ENCODE results near the gene MAGED4B.
"Not testable (repeated sequence)": the region's sequence is repeated elsewhere in the genome, so short reads cannot be mapped to it uniquely, and the experiment has no call there.

The MAGED4B gene

GRCh38 chrX:52068666-52069640, at the start of gene MAGED4B:
MAGED4B (minus strand) TSS chrX:52069183; CDS start chrX:52068172, 1,011 bp downstream.
- not testable (repeated sequence) for H3K9me3 ChIP-seq; H3K4me1 ChIP-seq (ENCODE audit: control insufficient read depth in 1 of 2, insufficient read depth in 1 of 2, low read depth in 1 of 2, low read length in 1 of 2); H3K27ac ChIP-seq; H3K4me3 ChIP-seq (ENCODE audit: low read depth in 1 of 2, low read length in 1 of 2); H3K36me3 ChIP-seq; H3K27me3 ChIP-seq

GRCh38 chrX:52118262-52118661, 49.3 kb upstream of the MAGED4B start:
- Histone ChIP-seq H3K4me3 (ENCODE audit: low read depth in 1 of 2, low read length in 1 of 2) (no peak overlapping the region), H3K36me3 (no peaks in the 10 kb centered on the region), H3K27ac (no peak overlapping the region), H3K27me3 (no peaks in the 10 kb centered on the region), H3K4me1 (ENCODE audit: control insufficient read depth in 1 of 2, insufficient read depth in 1 of 2, low read depth in 1 of 2, low read length in 1 of 2) (no peaks in the 10 kb centered on the region), H3K9me3 (no peaks in the 10 kb centered on the region)
- TF ChIP-seq CTCF (IDR thresholded peaks at IDR 0.05) = no peak

GRCh38 chrX:52082578-52082977, 13.6 kb upstream of the MAGED4B start:
- Histone ChIP-seq H3K9me3 (no peaks in the 10 kb centered on the region), H3K36me3 (no peaks in the 10 kb centered on the region), H3K27me3 (no peaks in the 10 kb centered on the region), H3K4me1 (ENCODE audit: control insufficient read depth in 1 of 2, insufficient read depth in 1 of 2, low read depth in 1 of 2, low read length in 1 of 2) (no peaks in the 10 kb centered on the region), H3K4me3 (ENCODE audit: low read depth in 1 of 2, low read length in 1 of 2) (no peak overlapping the region), H3K27ac (no peak overlapping the region)
- TF ChIP-seq CTCF (IDR thresholded peaks at IDR 0.05) = no peak

GRCh38 chrX:52078131-52078530, 9.1 kb upstream of the MAGED4B start:
- Histone ChIP-seq H3K4me3 (ENCODE audit: low read depth in 1 of 2, low read length in 1 of 2) (no peak overlapping the region), H3K4me1 (ENCODE audit: control insufficient read depth in 1 of 2, insufficient read depth in 1 of 2, low read depth in 1 of 2, low read length in 1 of 2) (no peaks in the 10 kb centered on the region), H3K27ac (no peak overlapping the region), H3K36me3 (no peaks in the 10 kb centered on the region), H3K9me3 (no peaks in the 10 kb centered on the region), H3K27me3 (no peaks in the 10 kb centered on the region)
- no peak for TF ChIP-seq CTCF (IDR thresholded peaks at IDR 0.05)

- not testable (repeated sequence) for H3K9me3 ChIP-seq; H3K4me3 ChIP-seq (ENCODE audit: low read depth in 1 of 2, low read length in 1 of 2); H3K36me3 ChIP-seq; H3K27me3 ChIP-seq; H3K4me1 ChIP-seq (ENCODE audit: control insufficient read depth in 1 of 2, insufficient read depth in 1 of 2, low read depth in 1 of 2, low read length in 1 of 2); H3K27ac ChIP-seq
These were observed 26.7 kb downstream of the MAGED4B start for GRCh38 chrX:52042288-52042687.

GRCh38 chrX:52034211-52034610, 34.8 kb downstream of the MAGED4B start:
- Histone ChIP-seq H3K4me3 (ENCODE audit: low read depth in 1 of 2, low read length in 1 of 2) (no peak overlapping the region), H3K4me1 (ENCODE audit: control insufficient read depth in 1 of 2, insufficient read depth in 1 of 2, low read depth in 1 of 2, low read length in 1 of 2) (no peaks in the 10 kb centered on the region), H3K9me3 (no peaks in the 10 kb centered on the region), H3K36me3 (no peaks in the 10 kb centered on the region), H3K27ac (no peak overlapping the region), H3K27me3 (no peaks in the 10 kb centered on the region)
- no peak for TF ChIP-seq CTCF (IDR thresholded peaks at IDR 0.05)

All from neutrophil (primary cell).